Measurements from ENCODE around the gene NMRAL1.

- TF ChIP-seq EZH2 (IDR thresholded peaks at IDR 0.05; ENCODE audit: insufficient read depth, poor library complexity, severe bottlenecking) (no peak), EZH2phosphoT487 (IDR thresholded peaks at IDR 0.05; ENCODE audit: insufficient read depth, low read depth) (no peak)
Observed at GRCh38 chr16:4512473-4512872, 38.0 kb upstream of the NMRAL1 start.
